Amniotic epithelial cell (primary cell): ENCODE measurements around the gene AFAP1.
"Not testable (repeated sequence)": the region's sequence is repeated elsewhere in the genome, so short reads cannot be mapped to it uniquely, and the experiment has no call there.

Experiments
- DNase-seq: peaks from one replicate; pipeline ENCODE4 v3.0.0-alpha.2; 2010; ENCODE audit warnings: low read depth

Gene AFAP1

GRCh38 chr4:7945709-7946380 lies 6.2 kb upstream of the AFAP1 start:
- peak; percentile 70 for DNase-seq

DNA sequence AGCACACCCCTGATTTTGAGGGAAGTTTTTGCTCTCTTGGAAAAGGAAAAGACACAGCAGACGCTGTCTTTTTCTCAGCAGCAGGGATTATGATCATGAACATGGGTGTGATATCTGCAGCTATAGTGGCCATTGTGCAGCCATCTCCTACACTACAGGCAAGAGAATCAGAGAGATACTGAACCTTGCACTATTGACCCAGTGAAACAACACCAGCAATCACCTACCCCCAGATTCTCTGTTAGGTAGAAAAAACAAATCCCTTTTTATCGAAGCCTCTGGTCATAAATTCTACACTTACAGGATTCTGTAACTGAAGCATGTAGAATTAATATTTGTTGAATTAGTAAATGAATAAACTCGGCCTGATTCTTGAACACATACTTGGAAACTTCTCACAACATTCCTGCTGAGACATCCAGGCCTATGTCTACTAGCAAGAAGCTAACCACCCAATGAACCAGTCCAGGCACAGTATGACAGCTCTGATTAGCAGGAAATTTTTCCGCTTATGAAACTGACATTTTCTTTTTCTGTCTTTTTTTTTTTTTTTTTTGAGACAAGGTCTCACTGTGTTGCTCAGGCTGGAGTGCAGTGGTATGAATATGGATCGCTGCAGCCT lies 5.0 kb upstream of the AFAP1 start:
- peak; percentile 46 for DNase-seq

DNA sequence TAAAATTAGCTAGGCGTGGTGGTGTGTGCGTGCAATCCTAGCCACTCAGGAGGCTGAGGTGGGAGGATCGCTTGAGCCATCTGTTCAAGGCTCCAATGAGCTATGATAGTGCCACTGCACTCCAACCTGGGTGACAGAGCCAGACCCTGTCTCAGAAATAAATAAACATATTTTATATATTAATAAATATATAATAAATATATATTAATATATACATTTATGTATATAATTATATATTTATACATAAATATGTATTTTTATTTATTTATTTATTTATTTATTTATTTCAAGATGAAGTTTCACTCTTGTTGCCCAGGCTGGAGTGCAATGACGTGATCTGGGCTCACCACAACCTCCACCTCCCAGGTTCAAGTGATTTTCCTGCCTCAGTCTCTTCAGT lies 4.0 kb upstream of the AFAP1 start:
- DNase-seq, result not testable (repeated sequence)

DNA sequence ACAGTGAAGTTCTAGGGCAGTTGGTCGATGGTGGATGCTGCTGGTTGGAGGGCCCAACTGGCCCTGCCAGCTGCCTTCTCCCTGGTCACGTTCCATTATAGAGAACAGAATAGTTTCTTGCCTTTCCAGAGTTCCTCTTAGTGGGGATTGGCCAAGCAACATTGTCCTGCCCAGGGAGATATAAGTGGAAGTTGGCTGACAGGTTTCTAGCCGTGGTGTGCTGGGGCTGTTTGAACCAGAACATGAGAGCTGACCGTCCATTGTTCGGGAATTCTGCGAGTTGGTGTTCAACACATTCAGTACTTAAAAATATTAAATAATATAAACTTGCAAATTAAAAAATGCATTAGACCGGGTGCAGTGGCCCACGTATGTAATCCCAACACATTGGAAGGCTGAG lies 3.5 kb upstream of the AFAP1 start:
- no peak for DNase-seq

GRCh38 chr4:7941965-7942496 lies 2.4 kb upstream of the AFAP1 start:
- DNase-seq, result no peak

- peak; percentile 56 for DNase-seq
Measured at GRCh38 chr4:7941111-7941964, 1.7 kb upstream of the AFAP1 start.

GRCh38 chr4:7938609-7939376 lies 868 bp downstream of the AFAP1 start:
- peak; percentile 32 for DNase-seq

GRCh38 chr4:7938266-7938608 lies 1.4 kb downstream of the AFAP1 start:
- no peak for DNase-seq

GRCh38 chr4:7937006-7937405 lies 2.7 kb downstream of the AFAP1 start:
- peak; percentile 23 for DNase-seq

- DNase-seq, result no peak
Measured at GRCh38 chr4:7933651-7934510, 5.8 kb downstream of the AFAP1 start.

DNA sequence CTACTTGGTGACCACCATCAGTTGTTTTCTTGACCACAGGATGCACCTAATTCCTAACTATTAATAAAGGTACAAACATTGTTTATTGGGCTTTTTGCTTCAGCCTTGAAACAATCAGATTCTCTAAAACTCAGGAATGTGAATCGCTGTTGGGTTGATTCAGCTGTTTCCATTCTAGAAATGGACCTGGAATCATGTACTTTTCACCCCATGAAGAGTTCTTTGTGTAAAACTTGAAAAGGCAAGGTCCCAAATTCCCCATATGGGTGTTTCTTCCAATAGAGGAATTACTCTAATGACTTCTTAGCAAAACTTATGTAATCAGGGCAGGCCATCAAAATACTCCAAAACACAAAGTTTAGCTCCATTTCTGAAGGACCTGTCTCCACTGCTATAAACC lies 7.4 kb downstream of the AFAP1 start:
- no peak for DNase-seq

DNA sequence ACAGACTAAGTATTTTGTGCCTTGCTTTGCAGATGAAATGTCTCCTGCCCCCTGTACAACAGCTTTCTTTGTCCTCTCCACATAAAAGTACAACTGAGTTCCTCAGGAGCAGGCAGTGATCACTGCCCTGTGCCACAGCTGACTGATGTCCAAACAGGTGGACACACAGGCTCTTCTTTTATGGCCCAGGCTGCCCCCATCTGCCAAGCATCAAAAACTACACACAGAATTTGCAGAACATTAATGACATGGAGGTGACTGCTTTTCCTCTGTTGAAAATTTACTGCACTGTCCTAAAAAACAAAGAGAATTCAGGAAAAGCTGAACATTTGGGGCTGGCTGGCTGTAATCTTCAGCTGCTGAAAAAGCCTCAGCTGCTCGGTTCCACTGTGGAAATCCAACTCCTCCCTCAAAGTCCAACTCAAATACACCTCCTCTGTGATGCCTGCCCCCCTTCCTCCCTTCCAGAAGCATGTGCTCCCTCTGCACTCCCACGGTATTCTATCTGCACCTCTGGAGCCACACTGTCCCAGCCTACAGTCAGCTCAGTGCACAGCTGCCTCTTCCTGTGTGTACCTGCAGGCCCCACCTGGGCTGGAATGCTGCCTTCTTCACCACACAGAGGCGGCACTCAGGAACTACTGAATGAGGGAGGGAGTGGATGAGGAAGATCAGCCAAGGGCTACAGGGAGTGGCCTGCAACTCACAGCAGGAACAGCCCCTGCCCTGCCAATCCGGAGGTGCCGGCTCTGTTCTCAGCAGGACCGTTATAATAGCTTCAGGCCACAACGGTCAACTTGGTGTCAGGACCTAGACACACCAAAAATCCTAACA lies 10.3 kb downstream of the AFAP1 start:
- DNase-seq, result peak; percentile 43

- no peak for DNase-seq
Measured at GRCh38 chr4:7928711-7929110, 10.9 kb downstream of the AFAP1 start.

GRCh38 chr4:7926822-7927221 lies 12.8 kb downstream of the AFAP1 start:
- no peak for DNase-seq

DNA sequence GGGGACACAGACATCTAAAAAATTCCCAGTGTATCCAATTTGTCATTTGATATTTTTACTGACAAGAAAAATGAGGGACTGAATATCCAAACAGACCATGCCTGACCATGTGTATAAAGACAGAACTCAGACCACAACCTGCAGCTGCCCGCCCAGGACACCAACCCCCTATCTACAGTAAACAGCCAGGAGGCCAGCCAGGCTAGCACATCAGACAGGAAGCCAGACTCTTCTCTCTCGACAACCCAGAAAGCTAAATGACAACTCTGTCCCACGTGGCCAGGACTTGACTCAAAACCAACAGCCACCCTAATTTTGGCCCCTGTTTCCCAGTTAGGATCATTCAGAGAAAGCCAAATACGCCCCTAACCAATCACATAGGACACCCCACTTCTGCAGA lies 15.1 kb downstream of the AFAP1 start:
- no peak for DNase-seq

DNA sequence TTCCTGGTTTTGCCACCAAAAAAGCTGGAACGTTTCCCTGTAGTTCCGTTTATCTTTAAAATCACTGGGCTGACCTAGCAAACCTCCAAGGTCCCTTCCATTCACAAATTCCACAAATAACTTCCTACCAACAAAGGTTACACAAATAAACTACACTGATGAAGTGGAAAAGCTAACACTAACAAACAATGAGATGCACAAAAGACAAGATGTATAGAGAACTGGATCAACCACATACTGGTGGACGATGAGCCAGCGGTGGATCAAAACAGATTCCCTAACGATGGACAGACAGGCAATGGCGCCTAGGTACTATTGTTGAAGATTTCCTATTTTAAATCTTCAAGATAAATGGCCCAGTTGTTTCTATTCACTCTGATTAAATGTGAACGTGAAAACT lies 15.5 kb downstream of the AFAP1 start:
- DNase-seq, result peak; percentile 21

DNA sequence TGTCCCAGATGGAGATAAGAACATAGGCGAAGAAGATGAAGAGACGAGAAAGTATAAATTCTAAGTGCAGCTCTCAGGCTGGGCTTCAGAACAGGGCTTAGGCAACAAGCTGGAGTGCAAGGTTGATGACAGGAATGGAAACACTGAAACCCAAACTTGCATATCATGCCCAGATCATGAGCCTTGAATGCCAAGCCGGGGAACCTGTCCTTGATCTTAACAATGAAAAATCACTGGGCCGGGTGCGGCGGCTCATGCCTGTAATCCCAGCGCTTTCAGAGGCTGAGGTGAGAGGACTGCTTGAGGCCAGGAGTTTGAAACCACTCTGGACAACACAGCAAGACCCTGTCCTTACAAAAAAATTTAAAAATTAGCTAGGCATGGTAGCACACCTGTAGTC lies 17.2 kb downstream of the AFAP1 start:
- no peak for DNase-seq

DNA sequence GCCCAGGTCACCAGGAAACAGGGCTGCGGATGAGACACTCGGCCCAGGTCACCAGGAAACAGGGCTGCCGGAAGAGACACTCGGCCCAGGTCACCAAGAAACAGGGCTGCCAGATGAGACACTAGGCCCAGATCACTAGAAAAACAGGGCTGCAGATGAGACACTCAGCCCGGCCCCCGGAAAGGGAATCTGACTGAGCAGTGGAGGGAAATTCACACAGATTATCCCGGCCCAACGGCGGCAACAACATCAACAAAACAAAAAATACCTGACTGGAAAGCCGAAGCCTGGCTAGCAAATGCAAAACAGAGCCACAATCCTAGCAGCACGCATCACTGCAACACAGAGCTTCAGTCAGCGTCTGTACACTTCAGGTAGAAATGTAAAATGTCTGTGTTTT lies 20.7 kb downstream of the AFAP1 start:
- DNase-seq, result no peak

DNA sequence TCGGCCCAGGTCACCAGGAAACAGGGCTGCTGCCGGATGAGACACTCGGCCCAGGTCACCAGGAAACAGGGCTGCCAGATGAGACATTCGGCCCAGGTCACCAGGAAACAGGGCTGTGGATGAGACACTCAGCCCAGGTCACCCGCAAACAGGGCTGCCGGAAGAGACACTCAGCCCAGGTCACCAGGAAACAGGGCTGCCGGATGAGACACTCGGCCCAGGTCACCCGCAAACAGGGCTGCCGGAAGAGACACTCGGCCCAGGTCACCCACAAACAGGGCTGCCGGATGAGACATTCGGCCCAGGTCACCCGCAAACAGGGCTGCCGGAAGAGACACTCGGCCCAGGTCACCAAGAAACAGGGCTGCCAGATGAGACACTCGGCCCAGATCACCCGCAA lies 21.5 kb downstream of the AFAP1 start:
- DNase-seq, result not testable (repeated sequence)

DNA sequence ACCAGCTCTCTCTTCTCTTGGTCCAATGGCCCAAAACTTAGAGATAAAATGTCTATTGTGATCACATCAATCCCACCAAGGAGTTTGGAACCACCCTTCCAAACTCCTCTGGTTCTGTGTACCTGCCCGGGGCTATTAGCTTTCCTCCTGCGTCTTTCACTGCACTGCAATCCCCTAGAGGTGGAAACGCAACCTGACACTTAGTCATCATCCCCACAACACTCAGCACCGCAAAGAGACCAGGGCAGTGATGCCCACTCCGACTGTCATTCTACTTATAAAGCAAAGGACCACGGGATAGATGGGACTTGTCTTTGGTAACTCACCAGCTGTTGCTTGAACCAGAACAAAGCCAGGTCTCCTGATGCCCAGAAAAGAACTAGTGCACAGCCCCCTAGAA lies 22.0 kb downstream of the AFAP1 start:
- no peak for DNase-seq
